GM18861 (cell line): Measurements from ENCODE around the gene MAGIX.

Experiments used
- ATAC-seq: cut with Tn5 transposase; IDR thresholded peaks from one replicate; pipeline ENCODE4 v1.9.1; 2021; ENCODE audit not compliant: unreplicated experiment

The MAGIX gene

GRCh38 chrX:49179358-49179757 is 16.8 kb downstream of the MAGIX start:
- no peak for ATAC-seq

- ATAC-seq = no peak
Measured at GRCh38 chrX:49183701-49184281, 21.2 kb downstream of the MAGIX start.

GRCh38 chrX:49184294-49185281 is 22.0 kb downstream of the MAGIX start:
- no peak for ATAC-seq

- peak; percentile 36 for ATAC-seq
Measured at GRCh38 chrX:49186125-49187027, 23.8 kb downstream of the MAGIX start, which contains the start of gene PRICKLE3. TSS of gene PRICKLE3 (minus strand) at chrX:49186373. CDS start at chrX:49186297, 76 bp downstream.

- ATAC-seq = no peak
Measured at GRCh38 chrX:49187028-49187394, 24.5 kb downstream of the MAGIX start.

- ATAC-seq = no peak
Measured at GRCh38 chrX:49187526-49187925, 25.0 kb downstream of the MAGIX start.

GRCh38 chrX:49188468-49189076 is 26.0 kb downstream of the MAGIX start:
- ATAC-seq = no peak

GRCh38 chrX:49189606-49190005 is 27.0 kb downstream of the MAGIX start:
- ATAC-seq = no peak

- peak; percentile 86 for ATAC-seq
Measured at GRCh38 chrX:49190821-49191573, 28.4 kb downstream of the MAGIX start.

- ATAC-seq = no peak
Measured at GRCh38 chrX:49191574-49192011, 29.0 kb downstream of the MAGIX start.

- ATAC-seq = no peak
Measured at GRCh38 chrX:49192722-49193328, 30.3 kb downstream of the MAGIX start.

GRCh38 chrX:49193542-49193964 is 31.0 kb downstream of the MAGIX start:
- no peak for ATAC-seq

- ATAC-seq = no peak
Measured at GRCh38 chrX:49197543-49198087, 35.1 kb downstream of the MAGIX start.

GRCh38 chrX:49198540-49199314 is 36.2 kb downstream of the MAGIX start:
- no peak for ATAC-seq

- ATAC-seq = no peak
Measured at GRCh38 chrX:49199315-49199595, 36.7 kb downstream of the MAGIX start.

- ATAC-seq = peak; percentile 92
Measured at GRCh38 chrX:49199906-49200771, 37.6 kb downstream of the MAGIX start, which contains the start of gene SYP. TSS of gene SYP (minus strand) at chrX:49200193. CDS start at chrX:49200186, 7 bp downstream.

- ATAC-seq = no peak
Measured at GRCh38 chrX:49202022-49202421, 39.5 kb downstream of the MAGIX start.

GRCh38 chrX:49203536-49203935 is 41.0 kb downstream of the MAGIX start:
- no peak for ATAC-seq
